Parathyroid adenoma (tissue), 2 donors: ENCODE data around the gene ADGRG6.
A peak's percentile ranks its signal among the peaks of the same experiment; 100 is the strongest.

Experiments used
- H2AFZ ChIP-seq: fragments of 300-600 bp; sonication (generic); one replicate; pipeline ENCODE4 v1.7.0; 2017; ENCODE audit warnings: antibody characterized with exemption, mild to moderate bottlenecking
- H3K27ac ChIP-seq: fragments of 300-600 bp; sonication (generic); one replicate; pipeline ENCODE4 v1.7.0; 2017
- H3K27me3 ChIP-seq: fragments of 300-600 bp; sonication (generic); one replicate; pipeline ENCODE4 v1.7.0; 2017; ENCODE audit warnings: low read length; ENCODE audit not compliant: control insufficient read depth, insufficient read depth
- H3K36me3 ChIP-seq: fragments of 300-600 bp; sonication (generic); one replicate; pipeline ENCODE4 v1.7.0; 2017; ENCODE audit warnings: low read length; ENCODE audit not compliant: control insufficient read depth, insufficient read depth
- H3K4me1 ChIP-seq: fragments of 300-600 bp; sonication (generic); one replicate; pipeline ENCODE4 v1.7.0; 2017; ENCODE audit warnings: control low read depth
- H3K4me2 ChIP-seq: fragments of 300-600 bp; sonication (generic); one replicate; pipeline ENCODE4 v1.7.0; 2017; ENCODE audit warnings: low read length
- H3K4me3 ChIP-seq: fragments of 300-600 bp; sonication (generic); one replicate; pipeline ENCODE4 v1.7.0; 2017; ENCODE audit warnings: low read depth, low read length
- H3K79me2 ChIP-seq: fragments of 300-600 bp; sonication (generic); one replicate; pipeline ENCODE4 v1.7.0; 2017; ENCODE audit warnings: control low read depth
- H3K9ac ChIP-seq: fragments of 300-600 bp; sonication (generic); one replicate; pipeline ENCODE4 v1.7.0; 2017; ENCODE audit warnings: mild to moderate bottlenecking
- H3K9me3 ChIP-seq: fragments of 300-600 bp; sonication (generic); one replicate; pipeline ENCODE4 v1.7.0; 2017; ENCODE audit warnings: low read length; ENCODE audit not compliant: control insufficient read depth
- TF ChIP-seq, protein P1 (sequence below): fragments of 300-600 bp; sonication (generic); IDR thresholded peaks from one replicate; pipeline ENCODE4 v1.7.0; 2017; ENCODE audit warnings: antibody characterized with exemption, mild to moderate bottlenecking
- donor health status: primary hyperparathyroidism.

ADGRG6 gene

DNA sequence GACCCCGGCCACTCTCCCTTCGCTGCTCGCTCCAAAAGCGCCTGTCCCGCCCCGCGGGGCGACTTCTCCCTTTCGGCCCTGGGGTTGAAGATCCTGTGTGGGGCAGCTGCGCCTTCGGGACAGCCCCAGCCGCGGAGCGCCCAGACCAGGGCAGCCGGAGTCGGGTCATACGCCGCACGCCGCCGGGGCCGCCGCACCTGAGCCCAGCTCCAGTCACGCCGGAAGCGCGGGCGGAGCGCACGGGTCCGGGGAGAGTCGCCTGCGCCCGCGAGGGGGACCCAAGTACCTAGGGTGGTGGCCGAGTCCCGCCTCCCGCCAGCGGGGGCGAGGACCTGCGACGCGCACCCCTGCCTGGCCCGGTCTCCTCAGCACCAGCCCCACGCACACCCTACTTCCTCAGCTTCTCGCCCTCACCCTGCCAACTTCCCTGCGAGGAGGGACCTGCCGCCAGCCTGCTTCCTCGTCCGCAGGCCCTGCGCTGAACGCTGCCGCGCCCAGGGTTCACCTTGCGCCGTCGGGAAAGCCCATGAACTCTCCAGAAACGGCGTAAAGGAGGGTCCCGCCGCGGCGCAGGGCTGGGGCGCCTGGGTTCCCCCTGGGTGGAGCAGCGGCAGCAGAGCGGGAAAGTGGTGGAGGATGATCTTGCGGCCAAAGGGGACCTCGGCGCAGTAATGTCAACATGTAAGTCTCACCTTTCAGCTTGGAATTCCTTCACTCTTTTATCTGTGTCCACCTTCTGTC is at the start of gene ADGRG6:
Gene ADGRG6, plus strand, starts transcription at position 357 of the 741 bp plus-strand sequence. Its CDS starts 323 bp downstream, at position 680.
- Histone ChIP-seq H3K9ac (no peak within 1 kb of the TSS), H3K4me3 (peak within 1 kb of the TSS; percentile 76), H3K9me3 (no peaks in the 10 kb centered on the region), H3K4me1 (no peaks in the 10 kb centered on the region), H2AFZ (peak within 1 kb of the TSS; percentile 82), H3K36me3 (no peaks in the 10 kb centered on the region), H3K27me3 (no peaks in the 10 kb centered on the region), H3K4me2 (peak within 1 kb of the TSS; percentile 87), H3K27ac (no peak within 1 kb of the TSS), H3K79me2 (no peaks in the 10 kb centered on the region)
- TF ChIP-seq, protein P1, sequence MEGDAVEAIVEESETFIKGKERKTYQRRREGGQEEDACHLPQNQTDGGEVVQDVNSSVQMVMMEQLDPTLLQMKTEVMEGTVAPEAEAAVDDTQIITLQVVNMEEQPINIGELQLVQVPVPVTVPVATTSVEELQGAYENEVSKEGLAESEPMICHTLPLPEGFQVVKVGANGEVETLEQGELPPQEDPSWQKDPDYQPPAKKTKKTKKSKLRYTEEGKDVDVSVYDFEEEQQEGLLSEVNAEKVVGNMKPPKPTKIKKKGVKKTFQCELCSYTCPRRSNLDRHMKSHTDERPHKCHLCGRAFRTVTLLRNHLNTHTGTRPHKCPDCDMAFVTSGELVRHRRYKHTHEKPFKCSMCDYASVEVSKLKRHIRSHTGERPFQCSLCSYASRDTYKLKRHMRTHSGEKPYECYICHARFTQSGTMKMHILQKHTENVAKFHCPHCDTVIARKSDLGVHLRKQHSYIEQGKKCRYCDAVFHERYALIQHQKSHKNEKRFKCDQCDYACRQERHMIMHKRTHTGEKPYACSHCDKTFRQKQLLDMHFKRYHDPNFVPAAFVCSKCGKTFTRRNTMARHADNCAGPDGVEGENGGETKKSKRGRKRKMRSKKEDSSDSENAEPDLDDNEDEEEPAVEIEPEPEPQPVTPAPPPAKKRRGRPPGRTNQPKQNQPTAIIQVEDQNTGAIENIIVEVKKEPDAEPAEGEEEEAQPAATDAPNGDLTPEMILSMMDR = no peak

DNA sequence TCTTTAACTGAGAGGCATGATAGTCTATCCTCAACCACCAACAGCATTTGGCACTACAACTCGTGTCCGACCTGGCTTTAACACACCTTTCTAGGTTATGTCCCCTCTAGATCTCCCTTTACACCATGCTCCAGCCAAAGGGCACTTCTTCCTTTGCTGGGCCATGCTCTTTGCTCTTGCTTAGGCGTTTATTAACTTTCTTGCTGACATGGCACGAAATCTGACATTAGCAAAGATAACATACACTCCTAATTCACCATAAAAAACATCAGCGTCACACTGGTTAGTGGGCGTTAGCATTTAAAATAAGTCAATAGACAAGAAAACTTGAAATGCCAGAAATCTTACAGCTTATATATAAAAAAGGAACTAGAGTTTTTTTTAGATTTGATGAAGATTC is 47.3 kb upstream of the ADGRG6 start:
- no peaks in the 10 kb centered on the region for H3K4me1 ChIP-seq
- TF ChIP-seq, protein P1 = no peak
- no peak overlapping the region for H3K4me2 ChIP-seq
- H3K79me2 ChIP-seq = no peaks in the 10 kb centered on the region
- H3K4me3 ChIP-seq = no peak overlapping the region
- H2AFZ ChIP-seq = no peak overlapping the region
- no peaks in the 10 kb centered on the region for H3K27me3 ChIP-seq
- no peak overlapping the region for H3K9ac ChIP-seq
- H3K9me3 ChIP-seq = no peaks in the 10 kb centered on the region
- H3K27ac ChIP-seq = no peak overlapping the region
- H3K36me3 ChIP-seq = no peaks in the 10 kb centered on the region

DNA sequence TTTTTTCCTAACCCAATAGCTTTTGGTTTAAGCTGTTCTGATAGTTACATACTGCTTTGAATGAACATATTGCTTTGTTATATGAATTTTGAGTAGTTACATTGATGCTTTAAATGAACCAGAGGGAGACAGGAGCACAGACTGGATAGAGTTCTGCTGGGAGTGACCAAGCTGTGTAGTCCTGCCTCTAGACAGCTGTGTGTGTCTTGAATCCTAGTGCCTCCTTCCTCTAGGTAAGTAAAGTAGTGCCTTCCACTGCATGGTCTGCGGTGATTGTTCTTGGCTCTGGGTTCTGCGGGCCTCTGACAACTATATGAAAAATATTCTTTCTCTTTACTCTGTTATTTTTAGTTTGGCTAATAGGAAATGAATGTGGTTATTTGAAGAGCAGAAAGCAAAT is 46.0 kb upstream of the ADGRG6 start:
- Histone ChIP-seq H3K9me3 (no peaks in the 10 kb centered on the region), H3K4me1 (no peaks in the 10 kb centered on the region), H3K4me2 (no peak overlapping the region), H3K4me3 (no peak overlapping the region), H3K36me3 (no peaks in the 10 kb centered on the region), H3K79me2 (no peaks in the 10 kb centered on the region), H3K27ac (no peak overlapping the region), H3K27me3 (no peaks in the 10 kb centered on the region), H3K9ac (no peak overlapping the region), H2AFZ (no peak overlapping the region)
- TF ChIP-seq, protein P1 = no peak

DNA sequence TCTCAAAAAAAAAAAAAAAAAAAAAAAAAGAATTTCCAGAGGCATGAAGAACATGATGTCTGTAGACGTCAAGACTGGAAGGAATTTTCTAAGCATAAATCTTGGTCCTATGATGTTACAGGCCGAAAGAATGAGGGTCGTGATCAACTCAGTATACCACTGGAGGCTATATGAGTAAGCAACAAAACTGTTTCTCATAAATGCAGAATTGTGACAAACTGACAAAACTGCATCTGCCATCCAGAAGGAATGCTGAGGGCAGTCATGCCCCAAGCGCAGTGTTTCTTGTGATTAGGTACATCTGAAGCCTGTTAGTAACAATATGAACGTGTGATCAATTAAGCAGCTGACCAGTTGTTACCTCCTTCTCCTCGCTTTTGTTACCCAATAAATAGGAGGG is 43.5 kb upstream of the ADGRG6 start:
- H3K4me3 ChIP-seq = no peak overlapping the region
- no peak overlapping the region for H2AFZ ChIP-seq
- TF ChIP-seq, protein P1 = no peak
- no peaks in the 10 kb centered on the region for H3K36me3 ChIP-seq
- H3K4me2 ChIP-seq = no peak overlapping the region
- H3K27me3 ChIP-seq = no peaks in the 10 kb centered on the region
- H3K9ac ChIP-seq = no peak overlapping the region
- no peaks in the 10 kb centered on the region for H3K9me3 ChIP-seq
- H3K27ac ChIP-seq = no peak overlapping the region
- H3K4me1 ChIP-seq = no peaks in the 10 kb centered on the region
- H3K79me2 ChIP-seq = no peaks in the 10 kb centered on the region

DNA sequence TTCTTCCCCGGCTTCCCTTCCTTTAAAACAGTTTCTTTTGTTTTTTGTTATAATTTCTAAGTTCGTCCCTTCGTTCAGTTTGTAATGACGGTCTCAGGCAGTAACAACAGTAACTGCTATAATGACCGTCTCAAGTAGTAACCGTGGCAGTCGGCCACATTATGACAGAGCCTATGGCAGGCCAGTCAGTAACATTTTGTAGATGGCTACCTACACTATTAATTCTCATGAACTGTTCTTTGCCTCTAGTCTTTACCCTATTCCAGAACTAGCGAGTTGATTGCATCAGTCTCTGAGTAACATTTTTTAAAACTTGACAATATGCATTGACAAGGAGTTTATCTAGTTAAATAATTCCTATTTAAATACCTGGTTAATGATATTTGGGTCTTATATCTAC is 43.0 kb upstream of the ADGRG6 start:
- Histone ChIP-seq H3K79me2 (no peaks in the 10 kb centered on the region), H3K4me1 (no peaks in the 10 kb centered on the region), H3K4me2 (no peak overlapping the region), H3K27me3 (no peaks in the 10 kb centered on the region), H3K36me3 (no peaks in the 10 kb centered on the region), H3K27ac (no peak overlapping the region), H3K4me3 (no peak overlapping the region), H2AFZ (no peak overlapping the region), H3K9me3 (no peaks in the 10 kb centered on the region), H3K9ac (no peak overlapping the region)
- TF ChIP-seq, protein P1 = no peak
